ENCODE results near the gene GLT1D1.

The GLT1D1 gene

GRCh38 chr12:128872303-128872702 is 19.0 kb downstream of the GLT1D1 start:
- no peaks in the 10 kb centered on the region for H3K79me2 ChIP-seq (ENCODE audit: insufficient read depth, low read length)
- DNase-seq (no peak), ATAC-seq (ENCODE audit: insufficient read depth, low read depth) (no peak)
- H3K36me3 ChIP-seq (ENCODE audit: insufficient read depth, low read length): no peaks in the 10 kb centered on the region
- H2AFZ ChIP-seq (ENCODE audit: low read depth, low read length): no peak overlapping the region
- H3K27me3 ChIP-seq (ENCODE audit: insufficient read depth, low read length, poor library complexity): no peaks in the 10 kb centered on the region
- no peak overlapping the region for H3K4me2 ChIP-seq (ENCODE audit: insufficient read depth, low read length)
- no peaks in the 10 kb centered on the region for H4K20me1 ChIP-seq (ENCODE audit: insufficient read depth, low read length)
- H3K9me3 ChIP-seq (ENCODE audit: insufficient read depth, low read length, severe bottlenecking): peaks cover 10% of the 10 kb centered on the region
- no peak overlapping the region for H3K27ac ChIP-seq (ENCODE audit: low read length)
- TF ChIP-seq EZH2 (IDR thresholded peaks at IDR 0.05; ENCODE audit: borderline replicate concordance, low read depth, low read length, severe bottlenecking) (no peak), CTCF (IDR thresholded peaks at IDR 0.05; ENCODE audit: borderline replicate concordance, extremely low read depth, low read length, poor library complexity, severe bottlenecking) (no peak)
- H3K4me1 ChIP-seq (ENCODE audit: insufficient read depth, low read length): no peaks in the 10 kb centered on the region
- no peak overlapping the region for H3K4me3 ChIP-seq (ENCODE audit: low read depth in 1 of 2, low read length in 2 of 2)
- no peak overlapping the region for H3K9ac ChIP-seq (ENCODE audit: low read depth, low read length)

GRCh38 chr12:128876559-128876958 is 23.3 kb downstream of the GLT1D1 start:
- DNase-seq (no peak), ATAC-seq (ENCODE audit: insufficient read depth, low read depth) (no peak)
- no peak overlapping the region for H3K9ac ChIP-seq (ENCODE audit: low read depth, low read length)
- no peak overlapping the region for H3K4me3 ChIP-seq (ENCODE audit: low read depth in 1 of 2, low read length in 2 of 2)
- H3K4me1 ChIP-seq (ENCODE audit: insufficient read depth, low read length): no peaks in the 10 kb centered on the region
- no peak overlapping the region for H3K4me2 ChIP-seq (ENCODE audit: insufficient read depth, low read length)
- H3K9me3 ChIP-seq (ENCODE audit: insufficient read depth, low read length, severe bottlenecking): peaks cover 16% of the 10 kb centered on the region
- H3K79me2 ChIP-seq (ENCODE audit: insufficient read depth, low read length): no peaks in the 10 kb centered on the region
- H3K27ac ChIP-seq (ENCODE audit: low read length): no peak overlapping the region
- H4K20me1 ChIP-seq (ENCODE audit: insufficient read depth, low read length): no peaks in the 10 kb centered on the region
- H3K36me3 ChIP-seq (ENCODE audit: insufficient read depth, low read length): no peaks in the 10 kb centered on the region
- H3K27me3 ChIP-seq (ENCODE audit: insufficient read depth, low read length, poor library complexity): no peaks in the 10 kb centered on the region
- TF ChIP-seq EZH2 (IDR thresholded peaks at IDR 0.05; ENCODE audit: borderline replicate concordance, low read depth, low read length, severe bottlenecking) (no peak), CTCF (IDR thresholded peaks at IDR 0.05; ENCODE audit: borderline replicate concordance, extremely low read depth, low read length, poor library complexity, severe bottlenecking) (no peak)
- H2AFZ ChIP-seq (ENCODE audit: low read depth, low read length): no peak overlapping the region

- Histone ChIP-seq H3K9ac (ENCODE audit: low read depth, low read length) (no peak overlapping the region), H3K9me3 (ENCODE audit: insufficient read depth, low read length, severe bottlenecking) (peaks cover 16% of the 10 kb centered on the region), H3K36me3 (ENCODE audit: insufficient read depth, low read length) (no peaks in the 10 kb centered on the region), H3K27me3 (ENCODE audit: insufficient read depth, low read length, poor library complexity) (no peaks in the 10 kb centered on the region), H2AFZ (ENCODE audit: low read depth, low read length) (no peak overlapping the region; the same call in 1 of the 2 replicates), H3K4me3 (ENCODE audit: low read depth in 1 of 2, low read length in 2 of 2) (no peak overlapping the region), H3K4me1 (ENCODE audit: insufficient read depth, low read length) (no peaks in the 10 kb centered on the region), H3K27ac (ENCODE audit: low read length) (no peak overlapping the region), H4K20me1 (ENCODE audit: insufficient read depth, low read length) (no peaks in the 10 kb centered on the region), H3K4me2 (ENCODE audit: insufficient read depth, low read length) (no peak overlapping the region), H3K79me2 (ENCODE audit: insufficient read depth, low read length) (no peaks in the 10 kb centered on the region)
- no peak for TF ChIP-seq EZH2 (IDR thresholded peaks at IDR 0.05; ENCODE audit: borderline replicate concordance, low read depth, low read length, severe bottlenecking)
- no peak for TF ChIP-seq CTCF (IDR thresholded peaks at IDR 0.05; ENCODE audit: borderline replicate concordance, extremely low read depth, low read length, poor library complexity, severe bottlenecking)
- DNase-seq: no peak
- no peak for ATAC-seq (ENCODE audit: insufficient read depth, low read depth)
Observed at GRCh38 chr12:128879898-128880764, 26.9 kb downstream of the GLT1D1 start.

Data from DND-41 (cell line).